K562 (cell line): Measurements from ENCODE around the gene RTL10. TPM values are rescaled to one million over a fixed set of nuclear protein-coding genes. Genes with fewer than 3 reads are reported as not detected.

ENCODE experiments used
- ATAC-seq: fragments of 200-7000 bp; cut with Tn5 transposase; 3 replicates; pipeline ENCODE4 v1.9.1; 2020; ENCODE audit warnings: moderate library complexity
- BruUV-seq: library from RNA; stranded (reverse); fragments of 400-500 nt; replicated peaks from 2 replicates; lab custom pipeline; 2021; lab: Mats Ljungman, UMichigan
- CTCF ChIA-PET: fragments of 300-600 bp; formaldehyde crosslinking; extraction: SDS; loops from one replicate; lab custom pipeline; 2021; ENCODE audit warnings: low intra/inter-chr PET ratio; lab: Yijun Ruan, JAX
- POLR2A ChIA-PET: fragments of 300-600, 350-650 bp; sonication (Branson Sonifier 250); formaldehyde crosslinking; extraction: SDS; loops from one replicate; lab custom pipeline; 2021; ENCODE audit warnings: antibody characterized with exemption, inconsistent platforms; lab: Yijun Ruan, JAX
- DNase-seq, 4 experiments: peaks; one replicate each; pipeline versions ENCODE4 v3.0.0 to v3.0.0-alpha.2; 2011 to 2018; ENCODE audit warnings: low spot score in 3 of 4, mixed read lengths in 3 of 4; ENCODE audit errors: extremely low read depth in 1 of 4
- FAIRE-seq: peaks from 2 replicates; lab custom pipeline; 2011; peaks lifted over from hg19 to GRCh38; lab: Jason Lieb, UNC
- H2AFZ ChIP-seq: 2 replicates; pipeline ENCODE4 v1.6.0; 2011; ENCODE audit warnings: low read depth, low read length, control low read depth, inconsistent platforms
- H3K27ac ChIP-seq: fragments of 200-600 bp; 3 replicates; pipeline ENCODE4 v1.8.0; 2011; ENCODE audit warnings: low read depth, mild to moderate bottlenecking, control low read depth, inconsistent platforms, low read length, moderate library complexity, mixed read lengths; ENCODE audit errors: extremely low read depth
- H3K27me3 ChIP-seq, 2 experiments: fragments of 300-600 bp in 1 of 2; 2 replicates in 1 of 2; 3 replicates in 1 of 2; pipeline versions ENCODE4 v1.6.0 to v1.8.0; 2011; ENCODE audit warnings: inconsistent platforms in 2 of 2, low read length in 2 of 2, mild to moderate bottlenecking in 1 of 2, mixed read lengths in 1 of 2, moderate library complexity in 1 of 2; ENCODE audit not compliant: control insufficient read depth in 2 of 2, insufficient read depth in 2 of 2
- H3K36me3 ChIP-seq: fragments of 300-600 bp; 3 replicates; pipeline ENCODE4 v1.8.0; 2011; ENCODE audit warnings: mild to moderate bottlenecking, low read length, inconsistent platforms; ENCODE audit not compliant: control insufficient read depth, insufficient read depth
- H3K4me1 ChIP-seq, 2 experiments: fragments of 200-600 bp in 1 of 2; replicated peaks in 1 of 2; 2 replicates in 1 of 2; 3 replicates in 1 of 2; pipeline versions ENCODE4 v1.5.1 to v1.8.0; 2011; ENCODE audit warnings: inconsistent platforms in 2 of 2, low read length in 2 of 2, mild to moderate bottlenecking in 1 of 2, mixed read lengths in 1 of 2, moderate library complexity in 1 of 2; ENCODE audit not compliant: control insufficient read depth in 2 of 2, insufficient read depth in 2 of 2
- H3K4me2 ChIP-seq: 2 replicates; pipeline ENCODE4 v1.6.1; 2011; ENCODE audit warnings: low read length, control low read depth, inconsistent platforms, mixed read lengths; ENCODE audit not compliant: insufficient read depth
- H3K4me3 ChIP-seq: fragments of 200-600 bp; sonication (generic), shearing (Covaris generic); 2 replicates; pipeline ENCODE4 v1.5.1; 2016; ENCODE audit warnings: control low read depth, inconsistent platforms
- H3K79me2 ChIP-seq: fragments of 200-600 bp; 3 replicates; pipeline ENCODE4 v1.8.0; 2011; ENCODE audit warnings: low read length, inconsistent platforms; ENCODE audit not compliant: control insufficient read depth, insufficient read depth
- H3K9ac ChIP-seq, 2 experiments: 2 replicates each; pipeline versions ENCODE4 v1.6.0 to v1.6.1; 2011; ENCODE audit warnings: low read depth in 2 of 2, low read length in 2 of 2, control low read depth in 1 of 2, inconsistent platforms in 1 of 2, mild to moderate bottlenecking in 1 of 2, mixed read lengths in 1 of 2; ENCODE audit not compliant: insufficient read depth in 1 of 2
- H3K9me1 ChIP-seq: one replicate; pipeline ENCODE4 v1.6.0; 2011; ENCODE audit warnings: inconsistent platforms, mild to moderate bottlenecking, low read length, moderate library complexity; ENCODE audit not compliant: control insufficient read depth, insufficient read depth
- H3K9me3 ChIP-seq: replicated peaks from 2 replicates; pipeline ENCODE4 v1.5.1; 2011; ENCODE audit warnings: low read depth, low read length, inconsistent platforms; ENCODE audit not compliant: control insufficient read depth, insufficient read depth
- H4K20me1 ChIP-seq: replicated peaks from 2 replicates; pipeline ENCODE4 v1.6.1; 2011; ENCODE audit warnings: low read length, inconsistent platforms, mixed read lengths; ENCODE audit not compliant: control insufficient read depth, insufficient read depth
- CBX3 ChIP-seq, 2 experiments: IDR thresholded peaks; 1 replicate in 1 of 2; 2 replicates in 1 of 2; pipeline ENCODE4 v1.6.1; 2012; ENCODE audit warnings: inconsistent platforms in 2 of 2, low read length in 2 of 2, borderline replicate concordance in 1 of 2, control low read depth in 1 of 2
- CTBP1 ChIP-seq: fragments of 450-650 bp; IDR thresholded peaks from 2 replicates; pipeline ENCODE4 v1.6.1; 2016; ENCODE audit warnings: borderline replicate concordance
- HNRNPH1 ChIP-seq: fragments of 200-400 bp; formaldehyde crosslinking; optimal IDR thresholded peaks from 2 replicates; pipeline ENCODE3; 2017; ENCODE audit warnings: low read depth, mild to moderate bottlenecking, low read length, moderate library complexity
- HNRNPLL ChIP-seq: fragments of 200-400 bp; formaldehyde crosslinking; IDR thresholded peaks from 2 replicates; pipeline ENCODE4 v1.6.1; 2017; ENCODE audit warnings: low read length, low read depth, mild to moderate bottlenecking; ENCODE audit not compliant: poor library complexity, severe bottlenecking
- SRSF1 ChIP-seq: fragments of 200-400 bp; formaldehyde crosslinking; IDR thresholded peaks from 2 replicates; pipeline ENCODE4 v1.6.1; 2017; ENCODE audit warnings: mild to moderate bottlenecking, low read depth, low read length, moderate library complexity
- ZNF41 ChIP-seq: fragments of 250-450 bp; sonication (Bioruptor Pico); conservative IDR thresholded peaks from 2 replicates; pipeline ENCODE4 v1.4.0; 2020; ENCODE audit warnings: mild to moderate bottlenecking
- ZNF766 ChIP-seq: fragments of 200-800 bp; sonication (Bioruptor generic); conservative IDR thresholded peaks from 2 replicates; pipeline ENCODE4 v1.6.1; 2016; ENCODE audit warnings: missing genetic modification characterization, missing compliant biosample characterization
- WGBS: fragments of 100-300 bp; shearing (Covaris generic); methylation state at CpG from one replicate; pipeline ENCODE4 v1.1.6; 2016; ENCODE audit warnings: low coverage, mixed read lengths; ENCODE audit not compliant: insufficient coverage; ENCODE audit errors: missing lambda C conversion rate; 5-methylcytosine and 5-hydroxymethylcytosine counted together
- in situ Hi-C: fragments of 300-500 bp; cut with MboI; formaldehyde crosslinking; loops from 4 replicates; pipeline ENCODE4 v1.15.0; 2018; ENCODE audit warnings: inconsistent platforms, mixed read lengths
- intact Hi-C: fragments of 100-400 bp; cut with micrococcal nuclease; formaldehyde crosslinking; loops from 2 replicates; pipeline ENCODE4 v1.14.2; 2022
- polyA plus RNA-seq, 8 experiments: library from polyadenylated mRNA; depleted of rRNA in 4 of 8; stranded (reverse) in 5 of 8; unstranded in 3 of 8; fragments of >200 nt; fragmentation: Nextera tagmentation in 2 of 8; fragmentation: Illumina TruSeq in 1 of 8; extraction: Ambion mirVana in 2 of 8; extraction: Trizol in 1 of 8; gene quantifications; 2 replicates each; pipeline versions ENCODE4 v1.2.1 to v1.2.3, GENCODE V29; 2011 to 2014; ENCODE audit warnings: inconsistent platforms in 1 of 8, missing spikeins in 1 of 8
- total RNA-seq, 7 experiments: library from RNA; depleted of rRNA in 6 of 7; stranded (reverse); fragments of >200 nt in 6 of 7; fragmentation: Illumina TruSeq in 2 of 7; extraction: Trizol in 2 of 7; gene quantifications; 2 replicates each; pipeline versions ENCODE4 v1.2.1 to v1.2.3, GENCODE V29; 2011 to 2021; ENCODE audit warnings: low replicate concordance in 1 of 7
- TF ChIP-seq, protein P1 (sequence below): sonication (generic); IDR thresholded peaks from 2 replicates; pipeline ENCODE4 v1.6.1; 2016
- TF ChIP-seq, protein P2 (sequence below), 2 experiments: fragments of 450-650 bp in 1 of 2; sonication (generic) in 1 of 2; formaldehyde crosslinking in 1 of 2; IDR thresholded peaks; 2 replicates each; pipeline versions ENCODE4 v1.7.1 to v1.9.0; 2016 to 2022; ENCODE audit warnings: inconsistent platforms in 1 of 2, mild to moderate bottlenecking in 1 of 2, missing genetic modification reagents in 1 of 2

Gene RTL10
- total and polyA plus RNA-seq, 9 of the 15 experiments (the other 6 are each of a cell fraction or from before 2014, with no cell fraction given): 19.8 to 75.5 (median 32.5) TPM

GRCh38 chr22:19819911-19820879 lies 34.5 kb downstream of the RTL10 start:
- H3K4me2 ChIP-seq: no peak overlapping the region
- H4K20me1 ChIP-seq: no peaks in the 10 kb centered on the region; the same call in 1 of the 2 replicates
- H3K27ac ChIP-seq: no peak overlapping the region
- CTCF ChIA-PET: interaction anchor here (1.1 kb wide), 1 partner anchor 90 kb away, joined by 5 read pairs; no protein-coding TSS in a partner anchor
- H3K4me3 ChIP-seq: no peak overlapping the region
- H3K27me3 ChIP-seq: no peaks in the 10 kb centered on the region
- peaks cover 13 to 84% of the 10 kb centered on the region in 2 experiments for H3K4me1 ChIP-seq
- intact Hi-C loops: loop anchor here (5.0 kb wide), 1 partner anchor 32 kb away; the partner anchor contains the start of genes GNB1L and RTL10
- no peak for DNase-seq
- BruUV-seq: no TSS peak
- H3K79me2 ChIP-seq: no peaks in the 10 kb centered on the region
- peak overlapping the region in 1 of 2 experiments; percentile 46; a peak in 2 of 4 replicates for H3K9ac ChIP-seq
- 78% methylated on average over 21 of the region's 21 CpGs for WGBS
- in situ Hi-C loops: no loop called here
- no peaks in the 10 kb centered on the region for H3K9me3 ChIP-seq
- POLR2A ChIA-PET: interaction anchor here (0.5 to 5.0 kb wide), 11 partner anchors 10 to 1015 kb away, joined by 3 to 31 read pairs (median 3); no protein-coding TSS in a partner anchor
- H3K36me3 ChIP-seq: no peaks in the 10 kb centered on the region; the same call in 2 of the 3 replicates
- H2AFZ ChIP-seq: no peak overlapping the region
- peaks cover 3% of the 10 kb centered on the region for H3K9me1 ChIP-seq
- no peak for ATAC-seq
- FAIRE-seq: no peak
- TF ChIP-seq SRSF1 (no peak), ZNF766 (CRISPR knock-in tag) (no peak), CBX3 (IDR thresholded peaks at IDR 0.05; ENCODE audit: borderline replicate concordance in 1 of 2, low read length in 2 of 2) (peak in 1 of 2 experiments; percentile 2; a peak in 1 of 3 replicates), ZNF41 (CRISPR knock-in tag) (no peak), HNRNPH1 (no peak), CTBP1 (no peak), HNRNPLL (peak; percentile 10)
- TF ChIP-seq, protein P1, sequence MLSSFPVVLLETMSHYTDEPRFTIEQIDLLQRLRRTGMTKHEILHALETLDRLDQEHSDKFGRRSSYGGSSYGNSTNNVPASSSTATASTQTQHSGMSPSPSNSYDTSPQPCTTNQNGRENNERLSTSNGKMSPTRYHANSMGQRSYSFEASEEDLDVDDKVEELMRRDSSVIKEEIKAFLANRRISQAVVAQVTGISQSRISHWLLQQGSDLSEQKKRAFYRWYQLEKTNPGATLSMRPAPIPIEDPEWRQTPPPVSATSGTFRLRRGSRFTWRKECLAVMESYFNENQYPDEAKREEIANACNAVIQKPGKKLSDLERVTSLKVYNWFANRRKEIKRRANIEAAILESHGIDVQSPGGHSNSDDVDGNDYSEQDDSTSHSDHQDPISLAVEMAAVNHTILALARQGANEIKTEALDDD: no peak
- TF ChIP-seq, protein P2, sequence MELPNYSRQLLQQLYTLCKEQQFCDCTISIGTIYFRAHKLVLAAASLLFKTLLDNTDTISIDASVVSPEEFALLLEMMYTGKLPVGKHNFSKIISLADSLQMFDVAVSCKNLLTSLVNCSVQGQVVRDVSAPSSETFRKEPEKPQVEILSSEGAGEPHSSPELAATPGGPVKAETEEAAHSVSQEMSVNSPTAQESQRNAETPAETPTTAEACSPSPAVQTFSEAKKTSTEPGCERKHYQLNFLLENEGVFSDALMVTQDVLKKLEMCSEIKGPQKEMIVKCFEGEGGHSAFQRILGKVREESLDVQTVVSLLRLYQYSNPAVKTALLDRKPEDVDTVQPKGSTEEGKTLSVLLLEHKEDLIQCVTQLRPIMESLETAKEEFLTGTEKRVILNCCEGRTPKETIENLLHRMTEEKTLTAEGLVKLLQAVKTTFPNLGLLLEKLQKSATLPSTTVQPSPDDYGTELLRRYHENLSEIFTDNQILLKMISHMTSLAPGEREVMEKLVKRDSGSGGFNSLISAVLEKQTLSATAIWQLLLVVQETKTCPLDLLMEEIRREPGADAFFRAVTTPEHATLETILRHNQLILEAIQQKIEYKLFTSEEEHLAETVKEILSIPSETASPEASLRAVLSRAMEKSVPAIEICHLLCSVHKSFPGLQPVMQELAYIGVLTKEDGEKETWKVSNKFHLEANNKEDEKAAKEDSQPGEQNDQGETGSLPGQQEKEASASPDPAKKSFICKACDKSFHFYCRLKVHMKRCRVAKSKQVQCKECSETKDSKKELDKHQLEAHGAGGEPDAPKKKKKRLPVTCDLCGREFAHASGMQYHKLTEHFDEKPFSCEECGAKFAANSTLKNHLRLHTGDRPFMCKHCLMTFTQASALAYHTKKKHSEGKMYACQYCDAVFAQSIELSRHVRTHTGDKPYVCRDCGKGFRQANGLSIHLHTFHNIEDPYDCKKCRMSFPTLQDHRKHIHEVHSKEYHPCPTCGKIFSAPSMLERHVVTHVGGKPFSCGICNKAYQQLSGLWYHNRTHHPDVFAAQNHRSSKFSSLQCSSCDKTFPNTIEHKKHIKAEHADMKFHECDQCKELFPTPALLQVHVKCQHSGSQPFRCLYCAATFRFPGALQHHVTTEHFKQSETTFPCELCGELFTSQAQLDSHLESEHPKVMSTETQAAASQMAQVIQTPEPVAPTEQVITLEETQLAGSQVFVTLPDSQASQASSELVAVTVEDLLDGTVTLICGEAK (IDR thresholded peaks at IDR 0.05): no peak
- TF ChIP-seq, protein P2 (CRISPR knock-in tag; IDR thresholded peaks at IDR 0.05): peak; percentile 45; the same call in 1 of the 2 replicates
